ENCODE results near the gene GRIP2.

Gene GRIP2

GRCh38 chr3:14494279-14494972 lies 45.7 kb downstream of the GRIP2 start:
- POLR2A ChIA-PET = no interaction called here
- TF ChIP-seq ARNT (IDR thresholded peaks at IDR 0.05) (no peak), NFRKB (IDR thresholded peaks at IDR 0.05) (no peak), FOXA1 (IDR thresholded peaks at IDR 0.05) (no peak), CTBP1 (IDR thresholded peaks at IDR 0.05; ENCODE audit: borderline replicate concordance) (no peak), FOXM1 (IDR thresholded peaks at IDR 0.05; ENCODE audit: borderline replicate concordance) (no peak), ELF4 (IDR thresholded peaks at IDR 0.05) (no peak), PKNOX1 (IDR thresholded peaks at IDR 0.05) (no peak), L3MBTL2 (conservative IDR thresholded peaks at IDR 0.05) (no peak), SUZ12 (IDR thresholded peaks at IDR 0.05) (no peak), TARDBP (IDR thresholded peaks at IDR 0.05) (no peak), ZNF384 (IDR thresholded peaks at IDR 0.05) (no peak), LEF1 (IDR thresholded peaks at IDR 0.05; ENCODE audit: borderline replicate concordance) (no peak), FOXK2 (IDR thresholded peaks at IDR 0.05) (no peak), BHLHE40 (IDR thresholded peaks at IDR 0.05; ENCODE audit: borderline replicate concordance) (no peak), SP1 (IDR thresholded peaks at IDR 0.05) (no peak), HDGF (IDR thresholded peaks at IDR 0.05; ENCODE audit: borderline replicate concordance) (no peak)
- CTCF ChIA-PET = no interaction called here
- no peak for DNase-seq (ENCODE audit: extremely low spot score)

GRCh38 chr3:14492948-14493881 lies 46.9 kb downstream of the GRIP2 start:
- CTCF ChIA-PET = no interaction called here
- DNase-seq (ENCODE audit: extremely low spot score) = no peak
- POLR2A ChIA-PET = no interaction called here
- no peak for TF ChIP-seq TARDBP (IDR thresholded peaks at IDR 0.05)

GRCh38 chr3:14491396-14492190 lies 48.5 kb downstream of the GRIP2 start:
- ChIA-PET CTCF (no interaction called here), POLR2A (no interaction called here)
- no peak for DNase-seq (ENCODE audit: extremely low spot score)
- TF ChIP-seq LEF1 (IDR thresholded peaks at IDR 0.05; ENCODE audit: borderline replicate concordance) = no peak

- TF ChIP-seq SUZ12 (IDR thresholded peaks at IDR 0.05) (no peak), ARNT (IDR thresholded peaks at IDR 0.05) (no peak), FOXA1 (IDR thresholded peaks at IDR 0.05) (no peak), NFRKB (IDR thresholded peaks at IDR 0.05) (no peak), FOXM1 (IDR thresholded peaks at IDR 0.05; ENCODE audit: borderline replicate concordance) (no peak), SP1 (IDR thresholded peaks at IDR 0.05) (no peak), BHLHE40 (IDR thresholded peaks at IDR 0.05; ENCODE audit: borderline replicate concordance) (no peak), L3MBTL2 (conservative IDR thresholded peaks at IDR 0.05) (no peak), ZNF384 (IDR thresholded peaks at IDR 0.05) (no peak), CTBP1 (IDR thresholded peaks at IDR 0.05; ENCODE audit: borderline replicate concordance) (no peak), FOXK2 (IDR thresholded peaks at IDR 0.05) (no peak), HDGF (IDR thresholded peaks at IDR 0.05; ENCODE audit: borderline replicate concordance) (no peak), ELF4 (IDR thresholded peaks at IDR 0.05) (no peak), TARDBP (IDR thresholded peaks at IDR 0.05) (no peak), LEF1 (IDR thresholded peaks at IDR 0.05; ENCODE audit: borderline replicate concordance) (no peak), PKNOX1 (IDR thresholded peaks at IDR 0.05) (no peak)
- no peak for DNase-seq (ENCODE audit: extremely low spot score)
- CTCF ChIA-PET = no interaction called here
- POLR2A ChIA-PET = no interaction called here
These were observed 49.3 kb downstream of the GRIP2 start for GRCh38 chr3:14490831-14491230.

- ChIA-PET CTCF (interaction anchor here (0.5 kb wide), 1 partner anchor 22 kb away, joined by 6 read pairs; no protein-coding TSS in a partner anchor), POLR2A (no interaction called here)
- TF ChIP-seq HDGF (IDR thresholded peaks at IDR 0.05; ENCODE audit: borderline replicate concordance) (no peak), LEF1 (IDR thresholded peaks at IDR 0.05; ENCODE audit: borderline replicate concordance) (no peak), FOXK2 (IDR thresholded peaks at IDR 0.05) (no peak), ARNT (IDR thresholded peaks at IDR 0.05) (no peak), BHLHE40 (IDR thresholded peaks at IDR 0.05; ENCODE audit: borderline replicate concordance) (no peak), PKNOX1 (IDR thresholded peaks at IDR 0.05) (no peak), FOXM1 (IDR thresholded peaks at IDR 0.05; ENCODE audit: borderline replicate concordance) (no peak), FOXA1 (IDR thresholded peaks at IDR 0.05) (no peak), ELF4 (IDR thresholded peaks at IDR 0.05) (no peak)
- no peak for DNase-seq (ENCODE audit: extremely low spot score)
These were observed 49.9 kb downstream of the GRIP2 start for GRCh38 chr3:14490255-14490654.
